K562 (cell line): ENCODE data around the gene VPS13C. TPM values are rescaled to one million over a fixed set of nuclear protein-coding genes. Genes with fewer than 3 reads are reported as not detected.

Experiments used
- ATAC-seq: fragments of 200-7000 bp; cut with Tn5 transposase; 3 replicates; pipeline ENCODE4 v1.9.1; 2020; ENCODE audit warnings: moderate library complexity
- BruUV-seq: library from RNA; stranded (reverse); fragments of 400-500 nt; replicated peaks from 2 replicates; lab custom pipeline; 2021; lab: Mats Ljungman, UMichigan
- CTCF ChIA-PET: fragments of 300-600 bp; formaldehyde crosslinking; extraction: SDS; loops from one replicate; lab custom pipeline; 2021; ENCODE audit warnings: low intra/inter-chr PET ratio; lab: Yijun Ruan, JAX
- POLR2A ChIA-PET: fragments of 300-600, 350-650 bp; sonication (Branson Sonifier 250); formaldehyde crosslinking; extraction: SDS; loops from one replicate; lab custom pipeline; 2021; ENCODE audit warnings: antibody characterized with exemption, inconsistent platforms; lab: Yijun Ruan, JAX
- DNase-seq, 4 experiments: peaks; one replicate each; pipeline versions ENCODE4 v3.0.0 to v3.0.0-alpha.2; 2011 to 2018; ENCODE audit warnings: low spot score in 3 of 4, mixed read lengths in 3 of 4; ENCODE audit errors: extremely low read depth in 1 of 4
- FAIRE-seq: peaks from 2 replicates; lab custom pipeline; 2011; peaks lifted over from hg19 to GRCh38; lab: Jason Lieb, UNC
- H2AFZ ChIP-seq: 2 replicates; pipeline ENCODE4 v1.6.0; 2011; ENCODE audit warnings: low read depth, low read length, control low read depth, inconsistent platforms
- H3K27ac ChIP-seq: fragments of 200-600 bp; 3 replicates; pipeline ENCODE4 v1.8.0; 2011; ENCODE audit warnings: low read depth, mild to moderate bottlenecking, control low read depth, inconsistent platforms, low read length, moderate library complexity, mixed read lengths; ENCODE audit errors: extremely low read depth
- H3K27me3 ChIP-seq, 2 experiments: fragments of 300-600 bp in 1 of 2; 2 replicates in 1 of 2; 3 replicates in 1 of 2; pipeline versions ENCODE4 v1.6.0 to v1.8.0; 2011; ENCODE audit warnings: inconsistent platforms in 2 of 2, low read length in 2 of 2, mild to moderate bottlenecking in 1 of 2, mixed read lengths in 1 of 2, moderate library complexity in 1 of 2; ENCODE audit not compliant: control insufficient read depth in 2 of 2, insufficient read depth in 2 of 2
- H3K36me3 ChIP-seq: fragments of 300-600 bp; 3 replicates; pipeline ENCODE4 v1.8.0; 2011; ENCODE audit warnings: mild to moderate bottlenecking, low read length, inconsistent platforms; ENCODE audit not compliant: control insufficient read depth, insufficient read depth
- H3K4me1 ChIP-seq, 2 experiments: fragments of 200-600 bp in 1 of 2; replicated peaks in 1 of 2; 2 replicates in 1 of 2; 3 replicates in 1 of 2; pipeline versions ENCODE4 v1.5.1 to v1.8.0; 2011; ENCODE audit warnings: inconsistent platforms in 2 of 2, low read length in 2 of 2, mild to moderate bottlenecking in 1 of 2, mixed read lengths in 1 of 2, moderate library complexity in 1 of 2; ENCODE audit not compliant: control insufficient read depth in 2 of 2, insufficient read depth in 2 of 2
- H3K4me2 ChIP-seq: 2 replicates; pipeline ENCODE4 v1.6.1; 2011; ENCODE audit warnings: low read length, control low read depth, inconsistent platforms, mixed read lengths; ENCODE audit not compliant: insufficient read depth
- H3K4me3 ChIP-seq: fragments of 200-600 bp; sonication (generic), shearing (Covaris generic); 2 replicates; pipeline ENCODE4 v1.5.1; 2016; ENCODE audit warnings: control low read depth, inconsistent platforms
- H3K79me2 ChIP-seq: fragments of 200-600 bp; 3 replicates; pipeline ENCODE4 v1.8.0; 2011; ENCODE audit warnings: low read length, inconsistent platforms; ENCODE audit not compliant: control insufficient read depth, insufficient read depth
- H3K9ac ChIP-seq, 2 experiments: 2 replicates each; pipeline versions ENCODE4 v1.6.0 to v1.6.1; 2011; ENCODE audit warnings: low read depth in 2 of 2, low read length in 2 of 2, control low read depth in 1 of 2, inconsistent platforms in 1 of 2, mild to moderate bottlenecking in 1 of 2, mixed read lengths in 1 of 2; ENCODE audit not compliant: insufficient read depth in 1 of 2
- H3K9me1 ChIP-seq: one replicate; pipeline ENCODE4 v1.6.0; 2011; ENCODE audit warnings: inconsistent platforms, mild to moderate bottlenecking, low read length, moderate library complexity; ENCODE audit not compliant: control insufficient read depth, insufficient read depth
- H3K9me3 ChIP-seq: replicated peaks from 2 replicates; pipeline ENCODE4 v1.5.1; 2011; ENCODE audit warnings: low read depth, low read length, inconsistent platforms; ENCODE audit not compliant: control insufficient read depth, insufficient read depth
- H4K20me1 ChIP-seq: replicated peaks from 2 replicates; pipeline ENCODE4 v1.6.1; 2011; ENCODE audit warnings: low read length, inconsistent platforms, mixed read lengths; ENCODE audit not compliant: control insufficient read depth, insufficient read depth
- MIER1 ChIP-seq: fragments of 450-650 bp; IDR thresholded peaks from 2 replicates; pipeline ENCODE4 v1.6.1; 2016; ENCODE audit warnings: antibody characterized with exemption, mild to moderate bottlenecking, low read depth
- ZNF224 ChIP-seq: sonication (generic); formaldehyde crosslinking; IDR thresholded peaks from 2 replicates; pipeline ENCODE4 v1.8.0; 2022; ENCODE audit warnings: mild to moderate bottlenecking, missing genetic modification reagents
- WGBS: fragments of 100-300 bp; shearing (Covaris generic); methylation state at CpG from one replicate; pipeline ENCODE4 v1.1.6; 2016; ENCODE audit warnings: low coverage, mixed read lengths; ENCODE audit not compliant: insufficient coverage; ENCODE audit errors: missing lambda C conversion rate; 5-methylcytosine and 5-hydroxymethylcytosine counted together
- in situ Hi-C: fragments of 300-500 bp; cut with MboI; formaldehyde crosslinking; loops from 4 replicates; pipeline ENCODE4 v1.15.0; 2018; ENCODE audit warnings: inconsistent platforms, mixed read lengths
- intact Hi-C: fragments of 100-400 bp; cut with micrococcal nuclease; formaldehyde crosslinking; loops from 2 replicates; pipeline ENCODE4 v1.14.2; 2022
- polyA plus RNA-seq, 8 experiments: library from polyadenylated mRNA; depleted of rRNA in 4 of 8; stranded (reverse) in 5 of 8; unstranded in 3 of 8; fragments of >200 nt; fragmentation: Nextera tagmentation in 2 of 8; fragmentation: Illumina TruSeq in 1 of 8; extraction: Ambion mirVana in 2 of 8; extraction: Trizol in 1 of 8; gene quantifications; 2 replicates each; pipeline versions ENCODE4 v1.2.1 to v1.2.3, GENCODE V29; 2011 to 2014; ENCODE audit warnings: inconsistent platforms in 1 of 8, missing spikeins in 1 of 8
- total RNA-seq, 7 experiments: library from RNA; depleted of rRNA in 6 of 7; stranded (reverse); fragments of >200 nt in 6 of 7; fragmentation: Illumina TruSeq in 2 of 7; extraction: Trizol in 2 of 7; gene quantifications; 2 replicates each; pipeline versions ENCODE4 v1.2.1 to v1.2.3, GENCODE V29; 2011 to 2021; ENCODE audit warnings: low replicate concordance in 1 of 7
- TF ChIP-seq, protein P1 (sequence below): sonication (generic); formaldehyde crosslinking; IDR thresholded peaks from 2 replicates; pipeline ENCODE4 v1.8.1; 2022; ENCODE audit warnings: missing genetic modification reagents
- TF ChIP-seq, protein P2 (sequence below): fragments of 450-650 bp; formaldehyde crosslinking; IDR thresholded peaks from 2 replicates; pipeline ENCODE4 v1.4.0; 2020; ENCODE audit warnings: mild to moderate bottlenecking, moderate library complexity

The VPS13C gene
- total and polyA plus RNA-seq, 9 of the 15 experiments (the other 6 are each of a cell fraction or from before 2014, with no cell fraction given), result 5.2 to 32.3 (median 15.7) TPM

DNA sequence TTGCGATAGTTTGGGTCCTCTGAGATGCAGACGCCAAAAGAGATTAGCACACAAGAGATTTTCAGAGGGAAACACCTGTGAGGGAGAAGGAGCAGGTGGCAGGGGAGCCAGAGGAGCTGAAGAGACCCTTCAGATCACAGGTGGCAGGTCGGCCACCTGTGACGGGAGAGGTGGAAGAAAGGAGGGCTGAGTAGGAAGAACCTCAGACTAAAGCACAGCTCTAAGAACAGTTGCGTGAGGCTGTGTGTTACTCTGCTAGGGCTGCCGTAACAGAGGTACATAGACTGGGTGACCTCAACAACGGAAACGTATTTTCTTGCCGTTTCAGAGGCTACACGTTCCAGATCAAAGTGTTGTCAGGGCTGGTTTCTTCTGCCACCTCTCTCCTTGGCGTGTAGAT, 45.0 kb upstream of the VPS13C start (continued):
- TF ChIP-seq, protein P1, sequence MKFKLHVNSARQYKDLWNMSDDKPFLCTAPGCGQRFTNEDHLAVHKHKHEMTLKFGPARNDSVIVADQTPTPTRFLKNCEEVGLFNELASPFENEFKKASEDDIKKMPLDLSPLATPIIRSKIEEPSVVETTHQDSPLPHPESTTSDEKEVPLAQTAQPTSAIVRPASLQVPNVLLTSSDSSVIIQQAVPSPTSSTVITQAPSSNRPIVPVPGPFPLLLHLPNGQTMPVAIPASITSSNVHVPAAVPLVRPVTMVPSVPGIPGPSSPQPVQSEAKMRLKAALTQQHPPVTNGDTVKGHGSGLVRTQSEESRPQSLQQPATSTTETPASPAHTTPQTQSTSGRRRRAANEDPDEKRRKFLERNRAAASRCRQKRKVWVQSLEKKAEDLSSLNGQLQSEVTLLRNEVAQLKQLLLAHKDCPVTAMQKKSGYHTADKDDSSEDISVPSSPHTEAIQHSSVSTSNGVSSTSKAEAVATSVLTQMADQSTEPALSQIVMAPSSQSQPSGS, result no peak

DNA sequence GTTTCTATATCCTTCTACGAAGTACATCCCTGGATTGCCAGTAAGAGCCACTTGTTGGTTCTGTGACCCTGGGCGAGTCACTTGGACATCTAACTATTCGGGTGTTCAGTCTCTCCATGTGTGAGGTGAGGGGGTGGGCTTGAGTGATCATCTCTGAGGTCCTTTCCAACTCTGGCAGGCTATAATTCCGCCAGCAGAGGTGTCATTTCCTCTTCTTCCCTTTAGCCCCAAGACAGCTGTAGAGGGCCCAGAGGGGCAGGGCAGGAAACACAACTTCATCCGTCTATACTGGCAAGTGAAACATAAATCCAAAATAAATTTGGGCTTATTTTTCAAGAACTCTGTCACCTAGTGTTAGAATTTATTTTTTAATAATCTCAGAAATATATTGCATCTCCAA, 44.6 kb upstream of the VPS13C start:
- CTCF ChIA-PET, result no interaction called here
- Histone ChIP-seq H3K9me3 (no peaks in the 10 kb centered on the region), H3K36me3 (no peaks in the 10 kb centered on the region), H2AFZ (no peak overlapping the region), H3K9me1 (no peaks in the 10 kb centered on the region), H3K79me2 (no peaks in the 10 kb centered on the region), H3K4me3 (no peak overlapping the region), H3K27ac (no peak overlapping the region), H3K9ac (no peak overlapping the region), H4K20me1 (no peaks in the 10 kb centered on the region), H3K4me1 (no peaks in the 10 kb centered on the region), H3K4me2 (no peak overlapping the region), H3K27me3 (peaks cover 2 to 13% of the 10 kb centered on the region in 2 experiments; a peak in 3 of 5 replicates)
- 5% methylated on average over 5 of the region's 5 CpGs for WGBS
- no peak for FAIRE-seq
- DNase-seq, result no peak
- POLR2A ChIA-PET, result interaction anchor here (0.7 kb wide), 1 partner anchor 230 kb away, joined by 3 read pairs; no protein-coding TSS in a partner anchor
- intact Hi-C loops, result no loop called here
- TF ChIP-seq, protein P2, sequence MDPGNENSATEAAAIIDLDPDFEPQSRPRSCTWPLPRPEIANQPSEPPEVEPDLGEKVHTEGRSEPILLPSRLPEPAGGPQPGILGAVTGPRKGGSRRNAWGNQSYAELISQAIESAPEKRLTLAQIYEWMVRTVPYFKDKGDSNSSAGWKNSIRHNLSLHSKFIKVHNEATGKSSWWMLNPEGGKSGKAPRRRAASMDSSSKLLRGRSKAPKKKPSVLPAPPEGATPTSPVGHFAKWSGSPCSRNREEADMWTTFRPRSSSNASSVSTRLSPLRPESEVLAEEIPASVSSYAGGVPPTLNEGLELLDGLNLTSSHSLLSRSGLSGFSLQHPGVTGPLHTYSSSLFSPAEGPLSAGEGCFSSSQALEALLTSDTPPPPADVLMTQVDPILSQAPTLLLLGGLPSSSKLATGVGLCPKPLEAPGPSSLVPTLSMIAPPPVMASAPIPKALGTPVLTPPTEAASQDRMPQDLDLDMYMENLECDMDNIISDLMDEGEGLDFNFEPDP, result no peak
- TF ChIP-seq MIER1 (no peak), ZNF224 (no peak)
- no TSS peak for BruUV-seq
- no peak for ATAC-seq
- in situ Hi-C loops, result no loop called here
